Retinal pigment epithelial cell (primary cell): ENCODE measurements around the gene TTLL5.
"Not testable (repeated sequence)": the region's sequence is repeated elsewhere in the genome, so short reads cannot be mapped to it uniquely, and the experiment has no call there.

ENCODE experiments used
- DNase-seq: peaks from one replicate; pipeline ENCODE4 v3.0.0-alpha.2; 2010; ENCODE audit warnings: low read depth
- H3K4me3 ChIP-seq: 2 replicates; pipeline ENCODE4 v1.5.1; 2011; ENCODE audit warnings: mild to moderate bottlenecking, low read length, control low read depth, moderate library complexity
- CTCF ChIP-seq: conservative IDR thresholded peaks from 2 replicates; pipeline ENCODE4 v1.5.1; 2011; ENCODE audit warnings: low read depth, low read length, control low read depth, inconsistent platforms

The TTLL5 gene

DNA sequence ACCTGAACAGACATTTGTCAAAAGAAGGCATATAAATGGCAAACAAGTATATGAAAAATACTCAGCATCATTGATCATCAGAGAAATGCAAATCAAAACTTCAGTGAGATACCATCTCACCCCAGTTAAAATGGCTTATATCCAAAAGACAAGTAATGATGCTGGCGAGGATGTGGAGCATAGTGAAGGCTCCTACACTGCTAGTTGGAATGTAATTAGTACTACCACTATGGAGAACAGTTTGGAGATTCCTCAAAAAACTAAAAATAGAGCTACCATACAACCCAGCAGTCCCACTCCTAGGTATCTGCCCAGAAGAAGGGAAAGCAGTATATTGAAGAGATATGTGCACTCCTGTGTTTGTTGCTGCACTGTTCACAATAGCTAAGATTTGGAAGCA, 174.7 kb downstream of the TTLL5 start:
- DNase-seq, result no peak

GRCh38 chr14:75837151-75837787, 176.2 kb downstream of the TTLL5 start:
- no peak for DNase-seq
- no peak overlapping the region for H3K4me3 ChIP-seq
- no peak for TF ChIP-seq CTCF

More for the DNA sequence above, 174.7 kb downstream of the TTLL5 start:
- TF ChIP-seq CTCF, result no peak
- no peak overlapping the region for H3K4me3 ChIP-seq

GRCh38 chr14:75840911-75841310, 179.9 kb downstream of the TTLL5 start:
- DNase-seq, result no peak
- TF ChIP-seq CTCF, result no peak
- H3K4me3 ChIP-seq, result no peak overlapping the region

DNA sequence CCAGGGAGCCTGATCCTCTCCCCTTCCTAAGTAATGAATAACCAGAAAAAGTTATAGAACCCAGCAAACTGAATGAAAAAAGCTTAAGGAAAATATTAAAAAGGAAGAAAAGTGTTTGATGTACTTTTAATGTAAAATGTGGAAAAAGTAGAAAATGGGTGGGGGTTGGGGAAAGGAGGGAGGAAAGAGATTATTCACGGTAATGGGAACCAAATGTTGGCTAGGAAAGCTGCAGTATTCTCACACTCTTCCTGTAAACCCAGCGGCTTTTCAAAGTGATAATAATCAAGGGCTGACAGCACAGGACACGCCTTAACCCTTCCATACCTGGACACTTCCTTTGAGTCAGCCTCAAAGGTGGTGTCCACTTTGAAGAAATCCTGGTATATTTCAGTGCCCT, 181.5 kb downstream of the TTLL5 start:
- no peak overlapping the region for H3K4me3 ChIP-seq
- no peak for TF ChIP-seq CTCF
- no peak for DNase-seq

DNA sequence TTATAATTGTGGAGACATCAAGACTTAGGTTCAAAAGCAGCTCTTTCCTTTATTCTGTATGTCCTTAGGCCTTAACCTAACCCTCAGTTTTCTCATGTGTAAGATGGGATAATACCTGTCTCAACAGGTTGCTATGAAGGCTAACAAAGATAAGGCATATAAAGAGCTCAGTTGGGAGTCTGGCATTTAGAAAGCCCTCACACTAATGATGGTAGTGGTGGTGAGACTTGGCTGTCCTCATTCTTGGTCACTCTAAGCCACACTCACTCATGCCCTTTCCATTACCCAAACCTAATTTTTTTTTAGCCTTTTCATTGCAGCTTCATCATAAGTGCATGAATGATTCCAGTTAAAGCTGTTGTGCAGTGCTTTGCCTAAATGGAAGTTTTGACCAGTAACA, 183.4 kb downstream of the TTLL5 start:
- H3K4me3 ChIP-seq, result no peak overlapping the region
- DNase-seq, result no peak
- no peak for TF ChIP-seq CTCF

DNA sequence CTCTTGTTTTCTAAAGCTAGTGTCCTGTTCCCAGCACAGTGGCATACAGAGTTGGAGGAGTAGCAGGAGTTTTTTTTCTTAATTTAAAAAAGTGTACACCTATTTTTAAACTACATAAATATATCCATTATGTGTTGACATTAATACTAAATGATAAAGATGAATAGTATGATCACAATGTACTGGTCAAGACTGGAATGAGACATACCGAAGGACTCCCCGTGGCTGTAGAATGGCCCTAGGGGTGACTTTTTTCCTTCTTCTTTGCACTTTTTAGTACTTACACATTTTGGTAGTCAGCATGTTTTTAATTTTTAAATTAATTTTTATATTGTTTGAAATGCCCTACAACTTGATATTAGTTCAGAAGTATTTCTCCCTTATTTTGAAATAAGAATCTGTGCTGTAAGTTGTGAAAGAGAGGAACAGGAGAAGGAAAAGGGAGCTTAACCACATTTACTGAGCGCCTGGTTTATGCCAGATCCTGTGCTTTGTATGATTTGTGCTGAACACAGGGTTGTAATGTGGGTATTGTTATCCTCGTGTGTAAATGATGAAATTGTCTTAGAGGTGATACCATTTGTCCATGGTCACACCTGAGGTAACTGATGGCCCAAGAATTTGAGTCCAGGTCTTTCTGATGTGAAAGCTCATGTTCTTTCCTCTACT, 184.2 kb downstream of the TTLL5 start:
- no peak for TF ChIP-seq CTCF
- H3K4me3 ChIP-seq, result no peak overlapping the region
- no peak for DNase-seq

- not testable (repeated sequence) for DNase-seq, H3K4me3 ChIP-seq
These were observed 185.6 kb downstream of the TTLL5 start for GRCh38 chr14:75846694-75847093.

- no peak for TF ChIP-seq CTCF
- no peak overlapping the region for H3K4me3 ChIP-seq
- DNase-seq, result no peak
These were observed 186.5 kb downstream of the TTLL5 start for GRCh38 chr14:75847584-75847983.
